Activated CD8-positive, alpha-beta memory T cell treated with anti-CD3 and anti-CD28 coated beads, Interleukin-2, amount 50 U/mL, for 4 hours (primary cell): ENCODE measurements around the gene RASGRP2.
A peak's percentile ranks its signal among the peaks of the same experiment; 100 is the strongest.

Experiments
- DNase-seq: peaks from one replicate; pipeline ENCODE4 v3.0.0-alpha.2; 2020

RASGRP2 gene

GRCh38 chr11:64755681-64756361, 11.9 kb upstream of the RASGRP2 start:
- DNase-seq, result no peak

- no peak for DNase-seq
Observed at GRCh38 chr11:64754919-64755662, 11.1 kb upstream of the RASGRP2 start.

GRCh38 chr11:64754124-64754918, 10.4 kb upstream of the RASGRP2 start:
- DNase-seq, result no peak

GRCh38 chr11:64753380-64754123, 9.6 kb upstream of the RASGRP2 start:
- DNase-seq, result no peak

- no peak for DNase-seq
Observed at GRCh38 chr11:64753019-64753379, 9.1 kb upstream of the RASGRP2 start.

GRCh38 chr11:64752175-64752970, 8.4 kb upstream of the RASGRP2 start:
- no peak for DNase-seq

GRCh38 chr11:64751580-64751979, 7.6 kb upstream of the RASGRP2 start:
- DNase-seq, result no peak

- no peak for DNase-seq
Observed at GRCh38 chr11:64751136-64751535, 7.2 kb upstream of the RASGRP2 start.

GRCh38 chr11:64750361-64751054, 6.6 kb upstream of the RASGRP2 start:
- DNase-seq, result no peak

GRCh38 chr11:64747961-64748665, 4.2 kb upstream of the RASGRP2 start:
- no peak for DNase-seq

- no peak for DNase-seq
Observed at GRCh38 chr11:64746486-64746885, 2.5 kb upstream of the RASGRP2 start.

- DNase-seq, result peak; percentile 79
Observed at GRCh38 chr11:64745521-64746328, 1.8 kb upstream of the RASGRP2 start.

- peak; percentile 68 for DNase-seq
Observed at GRCh38 chr11:64745189-64745520, 1.2 kb upstream of the RASGRP2 start.

GRCh38 chr11:64744544-64745188, 724 bp upstream of the RASGRP2 start:
- DNase-seq, result peak; percentile 50

- DNase-seq, result peak; percentile 77
Observed at GRCh38 chr11:64742889-64743590, 902 bp downstream of the RASGRP2 start.

GRCh38 chr11:64742087-64742888, 1.7 kb downstream of the RASGRP2 start:
- DNase-seq, result no peak

- DNase-seq, result no peak
Observed at GRCh38 chr11:64741375-64742086, 2.4 kb downstream of the RASGRP2 start.
